CD4-positive, alpha-beta T cell treated with Interleukin-4 for 4 hours (primary cell): ENCODE results near the gene CPED1.
"Not testable (repeated sequence)": the region's sequence is repeated elsewhere in the genome, so short reads cannot be mapped to it uniquely, and the experiment has no call there.

Source experiments
- DNase-seq: peaks from one replicate; pipeline ENCODE4 v3.0.0-alpha.2; 2020

CPED1 gene

GRCh38 chr7:121197455-121197854 is 208.9 kb downstream of the CPED1 start:
- DNase-seq, result no peak

GRCh38 chr7:121198502-121198901 is 210.0 kb downstream of the CPED1 start:
- DNase-seq, result no peak

GRCh38 chr7:121202125-121202524 is 213.6 kb downstream of the CPED1 start:
- no peak for DNase-seq

- DNase-seq, result no peak
Measured at GRCh38 chr7:121202834-121203233, 214.3 kb downstream of the CPED1 start.

GRCh38 chr7:121204537-121204936 is 216.0 kb downstream of the CPED1 start:
- DNase-seq, result no peak

- DNase-seq, result no peak
Measured at GRCh38 chr7:121205777-121206176, 217.3 kb downstream of the CPED1 start.

GRCh38 chr7:121211253-121211652 is 222.7 kb downstream of the CPED1 start:
- no peak for DNase-seq

- DNase-seq, result no peak
Measured at GRCh38 chr7:121212036-121212435, 223.5 kb downstream of the CPED1 start.

GRCh38 chr7:121214657-121215056 is 226.1 kb downstream of the CPED1 start:
- no peak for DNase-seq

GRCh38 chr7:121219026-121219425 is 230.5 kb downstream of the CPED1 start:
- no peak for DNase-seq

- DNase-seq, result not testable (repeated sequence)
Measured at GRCh38 chr7:121221108-121221507, 232.6 kb downstream of the CPED1 start.

GRCh38 chr7:121228779-121229178 is 240.3 kb downstream of the CPED1 start:
- DNase-seq, result no peak

- DNase-seq, result no peak
Measured at GRCh38 chr7:121235201-121235600, 246.7 kb downstream of the CPED1 start.

GRCh38 chr7:121237601-121238000 is 249.1 kb downstream of the CPED1 start:
- no peak for DNase-seq

GRCh38 chr7:121244120-121244870 is 255.8 kb downstream of the CPED1 start:
- DNase-seq, result no peak

GRCh38 chr7:121251367-121251766 is 262.9 kb downstream of the CPED1 start:
- not testable (repeated sequence) for DNase-seq

GRCh38 chr7:121252523-121253235 is 264.2 kb downstream of the CPED1 start:
- not testable (repeated sequence) for DNase-seq

- DNase-seq, result no peak
Measured at GRCh38 chr7:121259826-121260225, 271.3 kb downstream of the CPED1 start.

GRCh38 chr7:121261207-121261884 is 272.8 kb downstream of the CPED1 start:
- no peak for DNase-seq

- DNase-seq, result no peak
Measured at GRCh38 chr7:121262221-121262620, 273.7 kb downstream of the CPED1 start.

GRCh38 chr7:121262969-121263368 is 274.5 kb downstream of the CPED1 start:
- no peak for DNase-seq

- no peak for DNase-seq
Measured at GRCh38 chr7:121266307-121266894, 277.9 kb downstream of the CPED1 start.

- DNase-seq, result no peak
Measured at GRCh38 chr7:121267612-121268011, 279.1 kb downstream of the CPED1 start.
